ENCODE measurements around the gene ZBTB39. TPM values are rescaled to one million over a fixed set of nuclear protein-coding genes. Genes with fewer than 3 reads are reported as not detected.

The ZBTB39 gene
- total RNA-seq, 1 donor from 2014 or later: 6.1 TPM

GRCh38 chr12:57012600-57013465 lies 6.5 kb upstream of the ZBTB39 start:
- intact Hi-C loops (cut with DNase I): no loop called here
- Histone ChIP-seq H3K4me1 (no peaks in the 10 kb centered on the region), H3K27ac (no peak overlapping the region), H3K27me3 (no peaks in the 10 kb centered on the region), H3K4me3 (no peak overlapping the region), H3K36me3 (no peaks in the 10 kb centered on the region), H3K9me3 (no peaks in the 10 kb centered on the region)
- TF ChIP-seq POLR2A (IDR thresholded peaks at IDR 0.05) (no peak), CTCF (IDR thresholded peaks at IDR 0.05) (no peak), POLR2AphosphoS5 (IDR thresholded peaks at IDR 0.05; ENCODE audit: insufficient read depth in 1 of 2, low read depth in 1 of 2) (no peak)
- no peak for DNase-seq (ENCODE audit: extremely low spot score in 2 of 2)

GRCh38 chr12:57011438-57012424 lies 5.4 kb upstream of the ZBTB39 start:
- Histone ChIP-seq H3K4me3 (no peak overlapping the region), H3K36me3 (no peaks in the 10 kb centered on the region), H3K27ac (no peak overlapping the region), H3K27me3 (no peaks in the 10 kb centered on the region), H3K4me1 (peaks cover 6% of the 10 kb centered on the region), H3K9me3 (no peaks in the 10 kb centered on the region)
- DNase-seq (ENCODE audit: extremely low spot score in 2 of 2): no peak
- intact Hi-C loops (cut with DNase I): no loop called here
- TF ChIP-seq POLR2A (IDR thresholded peaks at IDR 0.05): no peak
- no peak for TF ChIP-seq CTCF (IDR thresholded peaks at IDR 0.05)
- TF ChIP-seq POLR2AphosphoS5 (IDR thresholded peaks at IDR 0.05; ENCODE audit: insufficient read depth in 1 of 2, low read depth in 1 of 2): no peak

GRCh38 chr12:57010627-57011247 lies 4.4 kb upstream of the ZBTB39 start:
- intact Hi-C loops (cut with DNase I): no loop called here
- no peak for TF ChIP-seq POLR2A (IDR thresholded peaks at IDR 0.05)
- TF ChIP-seq POLR2AphosphoS5 (IDR thresholded peaks at IDR 0.05; ENCODE audit: insufficient read depth in 1 of 2, low read depth in 1 of 2): no peak
- no peak for TF ChIP-seq CTCF (IDR thresholded peaks at IDR 0.05)
- Histone ChIP-seq H3K36me3 (no peaks in the 10 kb centered on the region), H3K27ac (no peak overlapping the region), H3K9me3 (no peaks in the 10 kb centered on the region), H3K4me3 (no peak overlapping the region), H3K27me3 (no peaks in the 10 kb centered on the region), H3K4me1 (peaks cover 10% of the 10 kb centered on the region)
- DNase-seq (ENCODE audit: extremely low spot score in 2 of 2): no peak

- no peaks in the 10 kb centered on the region for H3K36me3 ChIP-seq
- no peak overlapping the region for H3K27ac ChIP-seq
- H3K27me3 ChIP-seq: no peaks in the 10 kb centered on the region
- peaks cover 17% of the 10 kb centered on the region for H3K4me1 ChIP-seq
- H3K4me3 ChIP-seq: no peak overlapping the region
- H3K9me3 ChIP-seq: no peaks in the 10 kb centered on the region
- no peak for DNase-seq (ENCODE audit: extremely low spot score in 2 of 2)
- TF ChIP-seq POLR2A (IDR thresholded peaks at IDR 0.05): no peak
- no peak for TF ChIP-seq CTCF (IDR thresholded peaks at IDR 0.05)
- TF ChIP-seq POLR2AphosphoS5 (IDR thresholded peaks at IDR 0.05; ENCODE audit: insufficient read depth in 1 of 2, low read depth in 1 of 2): no peak
- intact Hi-C loops (cut with DNase I): no loop called here
Observed at GRCh38 chr12:57009949-57010626, 3.7 kb upstream of the ZBTB39 start.
